ENCODE data around the gene EPB41. TPM values are rescaled to one million over a fixed set of nuclear protein-coding genes. Genes with fewer than 3 reads are reported as not detected.

EPB41 gene
- total RNA-seq, 6 donors from 2014 or later, result 43.5 to 109 (median 51.9) TPM

GRCh38 chr1:28890435-28890834, 23.9 kb upstream of the EPB41 start:
- H3K27me3 ChIP-seq, result no peaks in the 10 kb centered on the region
- ATAC-seq (ENCODE audit: low FRiP score in 2 of 2), result no peak
- 88% methylated on average over 7 to 8 of the region's 8 CpGs for WGBS, 2 donors

GRCh38 chr1:28890836-28891235, 23.5 kb upstream of the EPB41 start:
- Histone ChIP-seq H3K27ac (no peak overlapping the region), H3K4me3 (no peak overlapping the region), H3K36me3 (peaks cover 0 to 8% (median 3%) of the 10 kb centered on the region in 4 donors), H3K4me1 (peaks cover 12 to 34% (median 18%) of the 10 kb centered on the region in 4 donors), H3K27me3 (no peaks in the 10 kb centered on the region), H3K9me3 (no peaks in the 10 kb centered on the region)
- no peak for DNase-seq
- no peak for ATAC-seq (ENCODE audit: low FRiP score in 2 of 2)
- TF ChIP-seq POLR2A (IDR thresholded peaks at IDR 0.05) (no peak), EP300 (IDR thresholded peaks at IDR 0.05) (no peak), POLR2AphosphoS5 (IDR thresholded peaks at IDR 0.05) (no peak)
- TF ChIP-seq, protein P1, sequence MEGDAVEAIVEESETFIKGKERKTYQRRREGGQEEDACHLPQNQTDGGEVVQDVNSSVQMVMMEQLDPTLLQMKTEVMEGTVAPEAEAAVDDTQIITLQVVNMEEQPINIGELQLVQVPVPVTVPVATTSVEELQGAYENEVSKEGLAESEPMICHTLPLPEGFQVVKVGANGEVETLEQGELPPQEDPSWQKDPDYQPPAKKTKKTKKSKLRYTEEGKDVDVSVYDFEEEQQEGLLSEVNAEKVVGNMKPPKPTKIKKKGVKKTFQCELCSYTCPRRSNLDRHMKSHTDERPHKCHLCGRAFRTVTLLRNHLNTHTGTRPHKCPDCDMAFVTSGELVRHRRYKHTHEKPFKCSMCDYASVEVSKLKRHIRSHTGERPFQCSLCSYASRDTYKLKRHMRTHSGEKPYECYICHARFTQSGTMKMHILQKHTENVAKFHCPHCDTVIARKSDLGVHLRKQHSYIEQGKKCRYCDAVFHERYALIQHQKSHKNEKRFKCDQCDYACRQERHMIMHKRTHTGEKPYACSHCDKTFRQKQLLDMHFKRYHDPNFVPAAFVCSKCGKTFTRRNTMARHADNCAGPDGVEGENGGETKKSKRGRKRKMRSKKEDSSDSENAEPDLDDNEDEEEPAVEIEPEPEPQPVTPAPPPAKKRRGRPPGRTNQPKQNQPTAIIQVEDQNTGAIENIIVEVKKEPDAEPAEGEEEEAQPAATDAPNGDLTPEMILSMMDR (IDR thresholded peaks at IDR 0.05), result no peak
- 80 to 100% methylated on average over 1 to 2 of the region's 2 CpGs for WGBS, 2 donors

More at GRCh38 chr1:28890435-28890834, 23.9 kb upstream of the EPB41 start:
- TF ChIP-seq POLR2A (IDR thresholded peaks at IDR 0.05) (no peak), EP300 (IDR thresholded peaks at IDR 0.05) (no peak)
- Histone ChIP-seq H3K4me1 (peaks cover 16 to 37% (median 22%) of the 10 kb centered on the region in 4 donors), H3K9me3 (no peaks in the 10 kb centered on the region), H3K36me3 (peaks cover 0 to 8% (median 3%) of the 10 kb centered on the region in 4 donors), H3K4me3 (no peak overlapping the region), H3K27ac (no peak overlapping the region)
- no peak for DNase-seq

GRCh38 chr1:28891256-28891655, 23.1 kb upstream of the EPB41 start:
- H3K4me3 ChIP-seq, result no peak overlapping the region
- no peaks in the 10 kb centered on the region for H3K9me3 ChIP-seq
- H3K36me3 ChIP-seq, result peaks cover 0 to 8% (median 3%) of the 10 kb centered on the region in 4 donors
- H3K4me1 ChIP-seq, result peaks cover 7 to 34% (median 13%) of the 10 kb centered on the region in 4 donors
- no peak for ATAC-seq (ENCODE audit: low FRiP score in 2 of 2)
- no peak for TF ChIP-seq POLR2A (IDR thresholded peaks at IDR 0.05)
- TF ChIP-seq, protein P1 (IDR thresholded peaks at IDR 0.05), result no peak
- no peak for TF ChIP-seq EP300 (IDR thresholded peaks at IDR 0.05)
- no peak for TF ChIP-seq POLR2AphosphoS5 (IDR thresholded peaks at IDR 0.05)
- DNase-seq, result no peak
- H3K27ac ChIP-seq, result no peak overlapping the region
- WGBS, 2 donors, result 60 to 85% methylated on average over 2 of the region's 2 CpGs
- H3K27me3 ChIP-seq, result no peaks in the 10 kb centered on the region

DNA sequence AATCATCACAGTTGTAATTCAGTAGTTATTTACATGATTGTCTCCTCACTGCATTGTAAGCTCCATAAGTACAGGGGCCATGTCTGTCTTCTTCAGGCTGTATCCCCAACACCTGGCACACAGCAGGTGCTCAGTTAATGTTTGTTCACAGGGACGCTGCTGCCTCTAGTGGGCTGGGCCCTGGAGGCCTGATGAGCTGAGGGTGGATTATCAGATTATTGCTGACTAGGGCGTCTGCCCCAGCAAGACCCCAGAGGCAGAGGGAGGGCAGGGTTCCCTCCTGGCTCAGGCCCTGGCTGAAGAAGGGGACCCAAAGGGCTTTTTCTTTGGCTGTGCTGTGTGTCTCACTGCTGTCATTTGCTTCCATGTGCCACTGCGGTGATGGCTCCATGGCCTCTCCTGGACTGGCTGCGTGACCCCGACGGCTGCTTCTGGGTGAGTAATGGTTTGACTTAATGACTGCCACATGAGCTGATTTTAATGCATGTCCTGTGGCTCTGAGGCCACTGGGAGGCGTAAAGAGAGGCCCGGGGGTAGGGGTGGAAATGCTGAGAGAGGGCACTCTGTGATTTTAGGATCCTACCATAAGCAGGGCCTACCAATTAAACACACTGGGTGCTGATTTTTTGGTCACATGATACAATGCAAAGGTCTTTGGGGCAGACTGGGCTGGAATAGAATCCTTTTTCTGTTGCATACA, 20.8 kb upstream of the EPB41 start:
- ATAC-seq (ENCODE audit: low FRiP score in 2 of 2) (no peak), DNase-seq (no peak)
- 79 to 85% methylated on average over 8 of the region's 8 CpGs for WGBS, 2 donors
- no peak for TF ChIP-seq POLR2A (IDR thresholded peaks at IDR 0.05)
- TF ChIP-seq EP300 (IDR thresholded peaks at IDR 0.05), result no peak
- TF ChIP-seq, protein P1 (IDR thresholded peaks at IDR 0.05), result peak in 1 of 6 experiments; percentile 7
- no peak for TF ChIP-seq POLR2AphosphoS5 (IDR thresholded peaks at IDR 0.05)
- no peak overlapping the region for H3K27ac ChIP-seq
- H3K36me3 ChIP-seq, result peaks cover 0 to 8% (median 3%) of the 10 kb centered on the region in 4 donors
- H3K4me3 ChIP-seq, result no peak overlapping the region
- H3K27me3 ChIP-seq, result no peaks in the 10 kb centered on the region
- no peaks in the 10 kb centered on the region for H3K9me3 ChIP-seq
- peaks cover 9 to 41% (median 12%) of the 10 kb centered on the region in 4 donors for H3K4me1 ChIP-seq

GRCh38 chr1:28894785-28895184, 19.6 kb upstream of the EPB41 start:
- Histone ChIP-seq H3K9me3 (no peaks in the 10 kb centered on the region), H3K4me1 (peaks cover 20 to 45% (median 22%) of the 10 kb centered on the region in 4 donors), H3K27ac (peak overlapping the region in 1 of 4 donors; percentile 34), H3K36me3 (peaks cover 0 to 8% (median 3%) of the 10 kb centered on the region in 4 donors), H3K4me3 (no peak overlapping the region), H3K27me3 (no peaks in the 10 kb centered on the region)
- TF ChIP-seq, protein P1 (IDR thresholded peaks at IDR 0.05), result no peak
- TF ChIP-seq POLR2A (IDR thresholded peaks at IDR 0.05) (no peak), POLR2AphosphoS5 (IDR thresholded peaks at IDR 0.05) (no peak), EP300 (IDR thresholded peaks at IDR 0.05) (no peak)
- WGBS, 2 donors, result 56 to 61% methylated on average over 2 of the region's 2 CpGs
- DNase-seq (no peak), ATAC-seq (ENCODE audit: low FRiP score in 2 of 2) (no peak)
